Progenitor cell of endocrine pancreas (in vitro differentiated cells): ENCODE measurements around the gene B4GALT3. TPM values are rescaled to one million over a fixed set of nuclear protein-coding genes. Genes with fewer than 3 reads are reported as not detected.

Source experiments
- DNase-seq: peaks from one replicate; pipeline ENCODE4 v3.0.0; 2021; ENCODE audit warnings: low spot score; ENCODE audit not compliant: unreplicated experiment
- H3K27ac Mint-ChIP-seq: 2 replicates; pipeline ENCODE4 v1.8.0; 2021; ENCODE audit warnings: mild to moderate bottlenecking, moderate library complexity, mixed read lengths
- H3K27me3 Mint-ChIP-seq: 2 replicates; pipeline ENCODE4 v1.8.0; 2021; ENCODE audit warnings: mixed read lengths
- H3K36me3 Mint-ChIP-seq: 2 replicates; pipeline ENCODE4 v1.8.0; 2022; ENCODE audit warnings: mixed read lengths; ENCODE audit not compliant: insufficient read depth
- H3K4me1 Mint-ChIP-seq: 2 replicates; pipeline ENCODE4 v1.8.0; 2021; ENCODE audit warnings: low read depth, mixed read lengths
- H3K4me3 Mint-ChIP-seq: 2 replicates; pipeline ENCODE4 v1.8.0; 2021; ENCODE audit warnings: low read depth, mild to moderate bottlenecking, moderate library complexity, mixed read lengths
- H3K9me3 Mint-ChIP-seq: 2 replicates; pipeline ENCODE4 v1.8.0; 2021; ENCODE audit warnings: low read depth, mixed read lengths
- CTCF ChIP-seq: fragments of 200-600 bp; sonication (generic); IDR thresholded peaks from one replicate; pipeline ENCODE4 v1.5.0; 2021; ENCODE audit warnings: antibody characterized with exemption, mild to moderate bottlenecking; ENCODE audit not compliant: unreplicated experiment
- total RNA-seq: library from RNA; stranded (reverse); gene quantifications from 2 replicates; pipeline ENCODE4 v1.2.1, GENCODE V29; 2021

B4GALT3 gene
- total RNA-seq, 1 donor from 2014 or later: 45.9 TPM

- H3K4me1 Mint-ChIP-seq: peaks cover 3% of the 10 kb centered on the region
- H3K9me3 Mint-ChIP-seq: no peaks in the 10 kb centered on the region
- no peak for TF ChIP-seq CTCF
- H3K36me3 Mint-ChIP-seq: no peaks in the 10 kb centered on the region
- no peak for DNase-seq
- no peak overlapping the region for H3K4me3 Mint-ChIP-seq
- H3K27ac Mint-ChIP-seq: peak overlapping the region; percentile 43
- H3K27me3 Mint-ChIP-seq: no peaks in the 10 kb centered on the region
These were observed 38.9 kb downstream of the B4GALT3 start for GRCh38 chr1:161138431-161138830.

- Mint-ChIP-seq H3K36me3 (no peaks in the 10 kb centered on the region), H3K4me3 (no peak overlapping the region), H3K27ac (no peak overlapping the region), H3K27me3 (no peaks in the 10 kb centered on the region), H3K9me3 (no peaks in the 10 kb centered on the region), H3K4me1 (peaks cover 3% of the 10 kb centered on the region)
- DNase-seq: no peak
- TF ChIP-seq CTCF: no peak
These were observed 39.4 kb downstream of the B4GALT3 start for GRCh38 chr1:161137881-161138280.

- peaks cover 6% of the 10 kb centered on the region for H3K36me3 Mint-ChIP-seq
These were observed 44.0 kb downstream of the B4GALT3 start for GRCh38 chr1:161133220-161133740.

GRCh38 chr1:161132410-161133219 lies 44.7 kb downstream of the B4GALT3 start, which contains the start of gene DEDD:
Gene DEDD, minus strand, starts transcription at chr1:161132667. Its CDS starts 8,205 bp downstream, at chr1:161124462.
- H3K4me3 Mint-ChIP-seq: no peak within 1 kb of the TSS
- peak; percentile 83 for DNase-seq
- peaks cover 8% of the 10 kb centered on the region for H3K36me3 Mint-ChIP-seq
- no peak for TF ChIP-seq CTCF
- peak within 1 kb of the TSS; percentile 90 for H3K27ac Mint-ChIP-seq
- H3K9me3 Mint-ChIP-seq: no peaks in the 10 kb centered on the region
- no peaks in the 10 kb centered on the region for H3K27me3 Mint-ChIP-seq
- H3K4me1 Mint-ChIP-seq: peaks cover 28% of the 10 kb centered on the region

More at GRCh38 chr1:161133220-161133740, 44.0 kb downstream of the B4GALT3 start:
- Mint-ChIP-seq H3K27me3 (no peaks in the 10 kb centered on the region), H3K27ac (no peak overlapping the region), H3K4me3 (no peak overlapping the region), H3K9me3 (no peaks in the 10 kb centered on the region), H3K4me1 (peaks cover 24% of the 10 kb centered on the region)
- DNase-seq: no peak
- no peak for TF ChIP-seq CTCF

- DNase-seq: no peak
- peak overlapping the region; percentile 90 for H3K27ac Mint-ChIP-seq
- H3K4me1 Mint-ChIP-seq: peaks cover 31% of the 10 kb centered on the region
- no peaks in the 10 kb centered on the region for H3K9me3 Mint-ChIP-seq
- TF ChIP-seq CTCF: no peak
- H3K36me3 Mint-ChIP-seq: peaks cover 13% of the 10 kb centered on the region
- H3K27me3 Mint-ChIP-seq: no peaks in the 10 kb centered on the region
- H3K4me3 Mint-ChIP-seq: no peak overlapping the region
These were observed 45.5 kb downstream of the B4GALT3 start for GRCh38 chr1:161131523-161132409.
